Raji (cell line): Measurements from ENCODE around the gene LARGE1.

ENCODE experiments used
- POLR2A ChIP-seq: IDR thresholded peaks from 2 replicates; pipeline ENCODE4 v1.6.1; 2011; ENCODE audit warnings: low read depth, low read length, control low read depth; ENCODE audit not compliant: insufficient read depth

Gene LARGE1

GRCh38 chr22:33919391-33920196, 682 bp downstream of the LARGE1 start:
- TF ChIP-seq POLR2A: no peak

GRCh38 chr22:33918676-33919365, 1.5 kb downstream of the LARGE1 start:
- no peak for TF ChIP-seq POLR2A

- no peak for TF ChIP-seq POLR2A
Measured at GRCh38 chr22:33917744-33918406, 2.4 kb downstream of the LARGE1 start.

- TF ChIP-seq POLR2A: no peak
Measured at GRCh38 chr22:33914699-33915098, 5.6 kb downstream of the LARGE1 start.

GRCh38 chr22:33914131-33914530, 6.1 kb downstream of the LARGE1 start:
- TF ChIP-seq POLR2A: no peak

DNA sequence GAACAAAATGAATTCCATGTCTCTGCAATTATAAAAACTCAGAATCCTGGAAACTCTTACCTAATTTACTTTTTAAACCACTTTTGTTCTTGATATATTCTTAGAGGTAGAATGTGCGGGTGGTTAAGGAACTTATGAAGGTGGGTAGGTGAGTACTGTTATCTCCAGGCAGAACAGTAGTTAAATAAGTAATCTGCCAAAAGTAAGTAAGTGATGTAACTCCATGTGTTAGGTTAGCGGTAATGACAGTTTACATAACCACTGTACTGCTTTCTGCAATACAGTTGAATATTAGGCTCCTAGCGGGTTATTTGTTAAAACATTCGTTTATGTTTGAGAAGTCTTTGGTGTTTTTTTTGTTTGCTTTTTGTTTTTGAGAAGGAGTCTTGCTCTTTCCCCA, 7.1 kb downstream of the LARGE1 start:
- TF ChIP-seq POLR2A: no peak

- no peak for TF ChIP-seq POLR2A
Measured at GRCh38 chr22:33909911-33910310, 10.4 kb downstream of the LARGE1 start.

GRCh38 chr22:33909075-33909458, 11.2 kb downstream of the LARGE1 start:
- no peak for TF ChIP-seq POLR2A

- no peak for TF ChIP-seq POLR2A
Measured at GRCh38 chr22:33908171-33909074, 11.9 kb downstream of the LARGE1 start.

DNA sequence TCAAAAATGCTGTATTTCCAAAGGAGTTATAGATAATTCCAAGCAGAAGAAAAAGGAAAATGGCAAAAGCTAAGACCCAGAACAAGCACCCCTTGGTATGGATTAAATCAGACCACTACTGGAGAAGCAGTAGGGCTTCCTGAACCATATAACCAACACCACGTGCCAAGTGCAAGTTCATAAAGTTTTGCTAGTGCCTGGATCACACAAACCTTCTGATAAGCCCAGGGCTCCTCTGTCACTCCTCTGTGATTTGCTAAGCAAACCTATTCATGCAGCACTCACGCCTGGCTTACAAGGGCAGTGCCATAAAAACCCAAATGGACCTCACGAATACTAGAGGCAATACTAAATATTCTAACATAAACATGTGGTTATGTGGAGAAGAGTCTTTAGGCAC, 13.3 kb downstream of the LARGE1 start:
- no peak for TF ChIP-seq POLR2A

DNA sequence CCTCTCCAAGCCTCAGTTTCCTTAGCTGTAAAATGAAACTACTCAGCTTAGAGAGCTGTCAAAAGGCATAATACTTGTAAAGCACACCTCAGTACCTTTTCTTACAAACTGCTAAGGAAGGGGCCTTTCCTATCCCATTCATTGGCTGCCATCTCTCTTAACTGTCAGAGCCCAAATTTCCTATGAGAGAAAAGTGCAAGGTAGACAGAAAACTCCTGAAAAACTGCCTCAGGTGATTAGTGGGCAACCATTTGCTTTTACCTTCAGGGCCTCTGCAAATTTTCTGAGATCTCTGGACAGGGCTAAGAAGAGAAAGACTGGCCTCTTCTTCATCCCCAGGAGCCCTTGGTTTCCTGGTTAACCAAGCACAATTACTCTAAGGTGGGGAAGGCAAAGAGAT, 13.8 kb downstream of the LARGE1 start:
- TF ChIP-seq POLR2A: no peak

DNA sequence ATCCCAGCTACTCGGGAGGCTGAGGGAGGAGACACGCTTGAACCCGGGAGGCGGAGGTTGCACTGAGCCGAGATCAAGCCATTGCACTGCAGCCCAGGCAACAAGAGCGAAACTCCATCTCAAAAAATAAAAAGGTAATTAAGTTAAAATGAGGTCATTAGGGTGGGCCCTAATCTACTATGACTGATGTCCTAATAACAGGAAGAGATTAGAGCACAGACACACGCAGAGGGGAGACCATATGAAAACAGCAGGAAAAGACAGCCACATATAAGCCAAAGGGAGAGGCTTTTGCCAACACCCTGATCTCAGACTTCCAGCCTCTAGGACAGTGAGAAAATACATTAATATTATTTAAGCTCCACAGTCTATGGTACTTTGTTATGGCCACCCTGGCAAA, 17.3 kb downstream of the LARGE1 start:
- TF ChIP-seq POLR2A: no peak

GRCh38 chr22:33902073-33902472, 18.2 kb downstream of the LARGE1 start:
- no peak for TF ChIP-seq POLR2A

DNA sequence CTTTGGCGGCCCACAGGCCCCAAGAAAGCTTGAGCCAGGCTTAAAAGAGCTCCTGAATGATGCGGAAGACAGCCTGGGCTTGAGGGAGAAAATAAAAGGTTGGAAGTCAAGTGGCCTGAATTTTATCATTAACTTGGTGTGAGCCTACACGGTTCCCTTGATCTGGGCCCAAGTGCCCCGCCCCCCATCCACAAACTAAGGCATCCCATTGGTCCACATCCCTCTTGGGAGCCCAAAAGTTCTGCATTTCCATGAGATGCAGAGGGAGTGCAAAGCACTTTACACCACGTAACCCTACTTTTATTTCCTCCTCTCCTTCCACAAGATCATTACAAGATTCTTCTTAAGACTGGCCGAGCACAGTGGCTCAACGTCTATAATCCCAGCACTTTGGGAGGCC, 22.2 kb downstream of the LARGE1 start:
- no peak for TF ChIP-seq POLR2A

DNA sequence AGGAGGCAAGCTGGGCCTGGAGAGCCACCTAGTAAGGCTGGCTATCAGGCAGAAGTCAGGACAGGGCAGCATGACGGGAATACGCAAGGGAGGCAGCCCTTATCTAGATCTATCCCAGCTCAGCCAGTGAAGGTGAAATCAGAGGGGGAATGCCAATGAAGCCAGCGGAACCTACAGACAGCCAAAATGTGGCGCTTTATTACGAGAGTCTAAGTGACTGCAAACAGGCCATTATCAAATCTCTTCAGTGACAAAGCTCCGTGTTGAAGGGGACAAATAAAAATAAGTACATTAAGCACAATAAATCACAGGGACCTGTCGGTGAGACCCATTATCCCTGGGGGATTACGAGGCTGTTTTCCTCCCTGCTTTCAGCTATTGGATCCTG, 22.8 kb downstream of the LARGE1 start:
- TF ChIP-seq POLR2A: no peak

DNA sequence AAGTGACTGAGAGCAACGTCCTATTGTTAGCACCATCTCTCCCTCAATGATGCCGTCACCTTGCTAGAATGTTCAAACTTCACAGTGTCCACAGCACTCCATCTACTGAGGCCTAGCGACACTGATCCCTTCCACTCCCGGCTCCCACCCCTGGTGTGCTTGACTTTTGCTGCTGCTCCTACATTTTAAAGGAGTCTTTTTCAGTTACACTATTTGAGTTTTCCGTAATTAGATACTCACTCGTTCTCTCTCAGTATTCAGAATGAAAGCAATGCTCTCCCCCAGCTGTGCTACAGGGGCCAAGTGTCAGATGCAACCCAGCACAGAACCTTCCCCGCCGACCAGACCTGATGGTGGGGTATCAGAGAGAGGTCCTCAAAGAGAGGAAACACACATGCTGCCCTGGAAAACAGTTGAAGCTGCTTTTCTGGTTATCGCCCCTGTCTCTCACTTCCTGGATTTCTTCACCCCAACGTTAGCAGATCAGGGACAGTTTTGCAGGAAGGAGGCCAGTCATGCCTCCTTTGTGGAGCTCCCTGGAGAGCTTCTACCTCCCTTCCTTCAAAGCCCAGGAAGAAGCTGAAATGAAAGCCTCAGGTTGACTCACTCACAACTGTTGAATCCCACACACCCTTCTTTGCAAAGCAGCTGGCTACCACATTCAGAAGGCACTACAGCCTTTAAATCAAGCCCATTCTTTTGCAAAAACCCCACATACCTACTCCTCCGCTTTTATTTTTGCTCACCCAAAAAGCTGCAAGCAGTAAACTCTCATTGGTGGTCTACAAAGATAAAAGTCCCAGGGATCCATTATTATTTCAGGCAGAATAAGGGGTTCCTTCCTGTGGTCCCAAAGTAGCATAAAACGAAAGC, 23.5 kb downstream of the LARGE1 start:
- TF ChIP-seq POLR2A: no peak
